GM18519 (cell line): ENCODE data around the gene KCNK7.

Experiments
- ATAC-seq: cut with Tn5 transposase; IDR thresholded peaks from one replicate; pipeline ENCODE4 v1.9.1; 2021; ENCODE audit warnings: mild to moderate bottlenecking, moderate library complexity; ENCODE audit not compliant: unreplicated experiment, low FRiP score

KCNK7 gene

DNA sequence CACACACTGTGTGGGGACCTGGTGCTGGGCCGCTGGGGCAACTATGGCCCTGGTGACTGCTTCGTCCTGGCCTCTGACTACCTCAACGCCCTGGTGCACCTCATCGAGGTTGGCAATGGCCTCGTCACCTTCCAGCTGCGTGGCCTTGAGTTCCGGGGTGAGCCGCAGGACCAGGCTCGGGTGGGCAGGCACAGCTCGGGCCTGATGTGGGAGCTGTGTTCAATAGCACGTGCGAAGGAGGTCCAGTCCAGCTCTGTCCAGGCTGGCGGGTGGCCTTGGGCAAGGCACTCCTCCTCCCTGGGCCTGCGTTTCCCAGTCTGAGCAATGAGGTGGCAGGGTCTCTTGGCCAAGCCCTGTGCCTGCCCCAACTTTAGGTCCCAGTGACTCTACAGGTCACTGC, 34.0 kb upstream of the KCNK7 start:
- no peak for ATAC-seq

- ATAC-seq, result no peak
These were observed 31.6 kb upstream of the KCNK7 start for GRCh38 chr11:65627202-65627601.

DNA sequence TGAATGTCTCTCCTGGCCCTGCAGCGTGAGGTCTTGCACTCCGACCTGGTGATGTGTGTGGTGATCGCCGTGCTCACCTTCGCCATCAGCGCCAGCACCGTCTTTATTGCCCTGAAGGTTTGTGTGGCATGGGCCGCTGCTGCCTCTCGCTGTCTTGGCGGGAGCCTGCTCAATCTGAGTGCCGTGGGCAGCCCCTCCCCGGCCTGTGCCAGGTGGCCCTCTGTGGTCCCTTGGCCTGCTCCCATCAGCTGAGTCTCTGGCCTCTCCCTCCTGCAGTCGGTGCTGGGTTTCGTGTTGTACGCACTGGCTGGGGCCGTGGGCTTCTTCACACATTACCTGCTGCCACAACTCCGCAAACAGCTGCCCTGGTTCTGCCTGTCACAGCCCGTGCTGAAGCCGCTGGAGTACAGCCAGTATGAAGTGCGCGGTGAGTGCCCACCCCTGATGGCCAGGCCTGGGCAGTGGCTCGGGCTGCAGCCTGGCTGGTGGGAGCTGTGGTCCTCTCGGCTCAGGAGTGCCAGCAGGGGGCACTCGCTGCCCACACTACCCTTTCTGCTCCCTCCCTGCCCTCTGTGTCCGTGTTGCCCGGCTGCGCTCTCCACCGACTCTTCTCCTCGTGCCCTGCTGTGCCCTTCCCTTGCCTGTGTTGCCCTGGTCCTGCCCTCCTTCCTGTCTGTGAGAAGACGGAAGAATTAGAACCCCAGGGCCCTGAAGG, 30.2 kb upstream of the KCNK7 start:
- ATAC-seq, result no peak

DNA sequence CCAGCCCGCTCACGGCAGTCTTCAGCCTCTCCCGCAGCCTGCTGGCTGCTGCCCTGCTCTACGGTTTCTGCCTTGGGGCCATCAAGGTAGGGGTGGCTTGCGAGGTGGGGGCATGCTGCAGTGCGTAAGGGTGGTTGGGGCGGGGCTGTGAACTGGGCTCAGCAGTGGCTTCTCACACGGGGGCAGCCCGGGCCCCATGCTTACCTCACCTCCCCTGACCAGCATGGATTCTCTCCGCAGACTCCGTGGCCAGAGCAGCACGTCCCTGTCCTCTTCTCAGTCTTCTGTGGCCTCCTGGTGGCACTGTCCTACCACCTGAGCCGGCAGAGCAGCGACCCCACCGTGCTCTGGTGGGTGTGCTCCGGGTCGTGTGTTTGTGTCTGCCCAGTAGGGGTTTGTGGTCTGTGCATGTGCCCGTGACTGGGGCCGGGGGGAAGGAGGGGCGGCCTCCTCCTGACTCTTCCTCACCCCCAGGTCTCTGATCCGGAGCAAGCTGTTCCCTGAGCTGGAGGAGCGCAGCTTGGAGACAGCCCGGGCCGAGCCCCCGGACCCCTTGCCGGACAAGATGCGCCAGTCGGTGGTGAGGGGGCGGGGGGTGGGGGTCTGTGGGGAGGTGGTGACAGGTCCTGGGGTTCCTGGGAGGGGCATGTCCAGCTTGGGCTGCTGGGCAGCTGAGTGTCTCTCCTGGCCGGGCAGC, 29.5 kb upstream of the KCNK7 start:
- ATAC-seq, result no peak

DNA sequence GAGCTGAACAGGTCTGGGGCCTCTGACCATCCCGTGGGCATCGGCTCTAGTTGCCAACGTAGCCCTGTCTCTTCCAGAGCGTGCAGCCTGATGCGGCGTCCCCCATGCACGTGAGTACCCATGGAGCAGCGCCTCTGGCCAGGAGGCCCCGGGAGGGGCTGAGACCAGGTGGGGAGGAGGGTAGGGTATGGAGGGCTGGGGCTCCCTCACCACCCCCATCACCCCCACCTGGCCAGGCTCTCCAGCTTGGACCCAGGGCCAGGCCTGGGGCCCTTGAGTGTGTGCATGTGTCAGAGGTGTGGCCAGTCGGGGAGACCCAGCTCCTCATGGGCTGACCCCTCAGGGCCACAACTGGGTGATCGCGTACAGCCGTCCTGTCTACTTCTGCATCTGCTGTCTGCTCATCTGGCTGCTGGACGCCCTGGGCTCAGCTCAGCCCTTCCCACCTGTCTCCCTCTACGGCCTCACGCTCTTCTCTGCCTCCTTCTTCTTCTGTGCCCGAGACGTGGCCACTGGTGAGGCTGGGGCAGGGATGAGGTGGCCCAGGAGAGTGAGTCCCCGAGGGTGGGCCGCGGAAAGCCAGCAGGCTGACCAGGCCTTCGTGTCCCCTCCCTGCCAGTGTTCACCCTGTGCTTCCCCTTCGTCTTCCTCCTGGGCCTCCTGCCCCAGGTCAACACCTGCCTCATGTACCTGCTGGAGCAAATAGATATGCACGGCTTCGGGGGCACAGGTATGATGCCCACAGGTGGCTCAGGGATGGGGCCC, 28.4 kb upstream of the KCNK7 start:
- no peak for ATAC-seq

DNA sequence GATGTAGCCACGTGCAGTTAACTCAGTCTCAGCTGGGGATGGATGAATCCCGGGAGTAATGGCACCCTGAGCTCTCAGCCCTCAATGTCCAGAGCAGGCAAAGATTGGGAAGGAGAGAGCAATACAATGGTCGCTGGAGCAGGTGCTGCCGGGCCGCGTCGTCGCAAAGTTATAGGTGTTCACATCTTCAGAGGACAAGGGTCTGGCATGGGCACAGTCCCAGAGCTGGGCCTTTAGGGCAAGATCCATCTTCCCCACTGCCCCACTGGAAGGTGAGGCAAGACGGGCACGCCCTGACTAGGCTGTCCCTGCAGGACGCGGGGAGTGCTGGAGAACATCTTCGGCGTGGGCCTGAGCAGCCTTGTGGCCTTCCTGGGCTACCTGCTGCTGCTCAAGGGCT, 27.6 kb upstream of the KCNK7 start:
- no peak for ATAC-seq

DNA sequence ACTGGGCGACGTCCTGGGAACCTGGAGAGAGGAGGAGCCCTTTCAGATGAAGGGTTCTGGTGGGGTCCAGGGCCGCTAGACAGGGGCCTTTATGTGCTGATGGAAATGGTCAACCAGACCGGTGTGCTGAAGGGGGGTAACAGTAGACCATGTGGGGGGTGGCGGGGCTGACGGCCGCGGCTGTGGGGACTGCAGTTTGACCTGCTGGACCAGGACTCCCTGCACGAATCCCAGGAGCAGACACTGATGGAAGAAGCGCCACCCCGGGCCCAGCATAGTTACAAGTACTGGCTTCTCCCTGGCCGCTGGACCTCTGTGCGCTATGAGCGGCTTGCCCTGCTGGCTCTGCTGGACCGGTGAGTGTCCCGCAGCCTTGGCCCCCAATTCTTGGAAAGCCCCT, 26.4 kb upstream of the KCNK7 start:
- no peak for ATAC-seq

GRCh38 chr11:65621460-65621859, 25.9 kb upstream of the KCNK7 start:
- no peak for ATAC-seq

GRCh38 chr11:65620666-65621065, 25.1 kb upstream of the KCNK7 start:
- ATAC-seq, result no peak

GRCh38 chr11:65619281-65619928, 23.8 kb upstream of the KCNK7 start:
- no peak for ATAC-seq

GRCh38 chr11:65618763-65619162, 23.2 kb upstream of the KCNK7 start:
- ATAC-seq, result no peak

- ATAC-seq, result no peak
These were observed 22.6 kb upstream of the KCNK7 start for GRCh38 chr11:65617990-65618751.

DNA sequence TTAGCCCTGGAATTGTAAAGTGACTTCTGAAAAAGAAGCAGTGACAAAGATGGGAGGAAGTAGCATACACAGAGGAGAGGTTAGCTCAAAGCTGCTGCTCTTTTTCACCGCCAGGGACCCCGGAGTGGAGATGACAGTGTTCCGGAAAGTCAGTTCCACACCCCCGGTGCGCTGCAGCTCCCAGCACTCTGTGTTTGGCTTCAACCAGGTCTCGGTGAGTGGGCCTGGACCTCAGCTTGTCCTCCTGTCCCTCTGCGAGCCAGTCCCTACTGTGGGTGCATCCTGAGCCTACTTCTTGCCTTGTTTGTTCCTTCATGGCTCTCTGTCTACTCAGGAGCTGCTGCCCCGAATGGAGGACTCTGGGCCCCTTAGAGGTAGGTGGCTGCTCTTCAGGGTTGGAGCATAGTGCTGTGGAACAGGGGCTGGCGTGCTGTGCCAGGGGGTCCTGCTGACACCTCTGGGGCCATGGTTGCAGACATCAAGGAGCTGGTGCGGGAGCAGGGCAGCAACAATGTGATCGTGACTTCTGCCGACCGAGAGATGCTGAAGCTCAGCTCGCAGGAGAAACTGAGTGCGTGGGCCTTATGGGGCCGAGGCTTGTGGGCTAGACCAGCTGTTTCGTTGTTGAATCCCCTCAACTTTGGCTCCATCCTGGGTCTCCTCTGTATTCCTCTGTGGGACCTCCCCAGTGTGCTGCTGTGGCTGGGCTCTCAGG, 21.7 kb upstream of the KCNK7 start:
- ATAC-seq, result no peak

GRCh38 chr11:65616575-65617001, 21.0 kb upstream of the KCNK7 start:
- ATAC-seq, result no peak

DNA sequence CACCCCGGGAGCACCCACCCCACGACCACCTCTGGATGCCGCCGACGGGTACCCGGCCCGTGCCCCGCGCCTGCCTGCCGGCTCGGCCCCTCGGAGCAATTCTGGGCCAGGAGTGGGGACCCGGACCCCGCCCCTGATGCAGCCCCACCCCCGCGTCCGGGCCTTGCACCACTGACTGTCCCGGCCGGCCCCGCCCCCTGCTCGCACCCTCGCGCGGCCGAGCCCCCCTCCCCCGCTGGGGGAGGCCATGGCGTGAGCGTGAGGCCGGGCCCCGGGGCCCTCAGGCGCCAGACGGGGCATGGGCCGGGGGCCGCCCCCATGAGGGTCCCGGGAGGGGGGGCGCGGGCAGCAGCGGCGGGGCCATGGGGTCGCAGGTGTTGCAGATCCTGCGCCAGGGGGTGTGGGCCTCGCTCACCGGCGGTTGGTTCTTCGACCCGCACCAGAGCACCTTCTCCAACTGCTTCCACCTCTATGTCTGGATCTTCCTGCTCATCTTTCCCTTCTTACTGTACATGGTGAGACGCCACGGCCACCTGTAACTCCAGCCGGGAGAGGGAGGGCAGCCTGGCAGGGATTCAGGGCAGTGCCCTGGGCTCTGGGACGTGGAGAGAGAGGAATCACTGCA, 20.5 kb upstream of the KCNK7 start:
- no peak for ATAC-seq

- peak; percentile 66 for ATAC-seq
These were observed 19.8 kb upstream of the KCNK7 start, which contains the start of gene PCNX3 for GRCh38 chr11:65615229-65615949. TSS of gene PCNX3 (plus strand) at chr11:65615776. CDS start at chr11:65616312, 536 bp downstream.

- no peak for ATAC-seq
These were observed 17.7 kb upstream of the KCNK7 start for GRCh38 chr11:65613091-65613928.

- ATAC-seq, result no peak
These were observed 17.1 kb upstream of the KCNK7 start for GRCh38 chr11:65612691-65613090.
